K562 (cell line): ENCODE results near the gene TMEM43. TPM values are rescaled to one million over a fixed set of nuclear protein-coding genes. Genes with fewer than 3 reads are reported as not detected.

Experiments
- BDP1 ChIP-seq: IDR thresholded peaks from 3 replicates; pipeline ENCODE4 v1.6.1; 2011; ENCODE audit not compliant: insufficient read length, insufficient read depth
- BRD4 ChIP-seq: fragments of 200-600 bp; sonication (generic); IDR thresholded peaks from 2 replicates; pipeline ENCODE4 v1.6.1; 2017; ENCODE audit warnings: inconsistent platforms
- CBX8 ChIP-seq: fragments of 200-600 bp; sonication (generic); IDR thresholded peaks from 2 replicates; pipeline ENCODE4 v1.6.1; 2012; ENCODE audit warnings: borderline replicate concordance, mixed run types, low read depth, mild to moderate bottlenecking, moderate library complexity, mixed read lengths, low read length, control low read depth, inconsistent platforms; ENCODE audit not compliant: poor library complexity, severe bottlenecking; ENCODE audit errors: extremely low read depth
- CREM ChIP-seq: IDR thresholded peaks from 2 replicates; pipeline ENCODE4 v1.6.1; 2014; ENCODE audit warnings: antibody characterized with exemption, low read depth
- EGR1 ChIP-seq: fragments of 450-650 bp; conservative IDR thresholded peaks from 2 replicates; pipeline ENCODE4 v1.6.1; 2017; ENCODE audit warnings: mild to moderate bottlenecking
- ETS2 ChIP-seq: IDR thresholded peaks from 2 replicates; pipeline ENCODE4 v1.6.1; 2016; ENCODE audit warnings: borderline replicate concordance, missing genetic modification characterization, mild to moderate bottlenecking, moderate library complexity, missing compliant biosample characterization; ENCODE audit not compliant: poor library complexity, severe bottlenecking
- GTF2E2 ChIP-seq: fragments of 200-800 bp; sonication (Bioruptor generic); IDR thresholded peaks from 2 replicates; pipeline ENCODE4 v1.6.1; 2016; ENCODE audit warnings: missing genetic modification characterization, missing compliant biosample characterization
- IRF2 ChIP-seq: sonication (generic); formaldehyde crosslinking; IDR thresholded peaks from 2 replicates; pipeline ENCODE4 v1.8.1; 2022; ENCODE audit warnings: mild to moderate bottlenecking, missing genetic modification reagents
- MYC ChIP-seq, 2 experiments: fragments of 250-450 bp in 1 of 2; sonication (Bioruptor Pico) in 1 of 2; IDR thresholded peaks; 2 replicates each; pipeline versions ENCODE4 v1.5.1 to v1.6.1; 2012 to 2021; ENCODE audit warnings: low read depth in 2 of 2, borderline replicate concordance in 1 of 2, improper control_type of control experiment in 1 of 2, low read length in 1 of 2, mild to moderate bottlenecking in 1 of 2, moderate library complexity in 1 of 2
- NCOA2 ChIP-seq, 2 experiments: fragments of 450-650 bp; IDR thresholded peaks; 2 replicates each; pipeline ENCODE4 v1.6.1; 2018; ENCODE audit warnings: mild to moderate bottlenecking in 2 of 2, moderate library complexity in 1 of 2; ENCODE audit not compliant: partially characterized antibody in 2 of 2
- POLR3A ChIP-seq: IDR thresholded peaks from 2 replicates; pipeline ENCODE4 v1.6.1; 2011; ENCODE audit warnings: borderline replicate concordance, mild to moderate bottlenecking, moderate library complexity; ENCODE audit not compliant: insufficient read length, insufficient read depth; ENCODE audit errors: extremely low read depth
- PPARD ChIP-seq: fragments of 250-450 bp; sonication (Bioruptor Pico); IDR thresholded peaks from 2 replicates; pipeline ENCODE4 v1.8.0; 2022; ENCODE audit warnings: inconsistent platforms, mild to moderate bottlenecking, moderate library complexity
- RB1 ChIP-seq: fragments of 450-650 bp; IDR thresholded peaks from 2 replicates; pipeline ENCODE4 v1.6.1; 2017; ENCODE audit warnings: low read depth, mild to moderate bottlenecking
- SIN3A ChIP-seq, 2 experiments: fragments of 150-350 bp in 1 of 2; IDR thresholded peaks; 2 replicates each; pipeline ENCODE4 v1.6.1; 2011 to 2016; ENCODE audit warnings: borderline replicate concordance in 2 of 2, low read depth in 2 of 2, low read length in 2 of 2, mild to moderate bottlenecking in 2 of 2, moderate library complexity in 2 of 2; ENCODE audit not compliant: control insufficient read depth in 1 of 2
- STAT5B ChIP-seq: fragments of 250-450 bp; sonication (Bioruptor Pico); IDR thresholded peaks from 2 replicates; pipeline ENCODE4 v1.8.0; 2021; ENCODE audit warnings: mild to moderate bottlenecking, inconsistent platforms
- TAL1 ChIP-seq: fragments of 450-650 bp; IDR thresholded peaks from 2 replicates; pipeline ENCODE4 v1.6.1; 2016; ENCODE audit warnings: mild to moderate bottlenecking
- TCF3 ChIP-seq: sonication (generic); formaldehyde crosslinking; IDR thresholded peaks from 2 replicates; pipeline ENCODE4 v1.4.0; 2020; ENCODE audit warnings: mild to moderate bottlenecking, missing genetic modification reagents
- XRCC5 ChIP-seq: fragments of 200-400 bp; formaldehyde crosslinking; IDR thresholded peaks from 2 replicates; pipeline ENCODE4 v1.6.1; 2017; ENCODE audit warnings: low read depth, mild to moderate bottlenecking, low read length
- ZNF143 ChIP-seq: sonication (generic); formaldehyde crosslinking; IDR thresholded peaks from 2 replicates; pipeline ENCODE4 v1.9.0; 2022; ENCODE audit warnings: mild to moderate bottlenecking, missing genetic modification reagents
- ZNF316 ChIP-seq: fragments of 450-650 bp; IDR thresholded peaks from 2 replicates; pipeline ENCODE4 v1.6.1; 2016
- polyA plus RNA-seq, 8 experiments: library from polyadenylated mRNA; depleted of rRNA in 4 of 8; stranded (reverse) in 5 of 8; unstranded in 3 of 8; fragments of >200 nt; fragmentation: Nextera tagmentation in 2 of 8; fragmentation: Illumina TruSeq in 1 of 8; extraction: Ambion mirVana in 2 of 8; extraction: Trizol in 1 of 8; gene quantifications; 2 replicates each; pipeline versions ENCODE4 v1.2.1 to v1.2.3, GENCODE V29; 2011 to 2014; ENCODE audit warnings: inconsistent platforms in 1 of 8, missing spikeins in 1 of 8
- total RNA-seq, 7 experiments: library from RNA; depleted of rRNA in 6 of 7; stranded (reverse); fragments of >200 nt in 6 of 7; fragmentation: Illumina TruSeq in 2 of 7; extraction: Trizol in 2 of 7; gene quantifications; 2 replicates each; pipeline versions ENCODE4 v1.2.1 to v1.2.3, GENCODE V29; 2011 to 2021; ENCODE audit warnings: low replicate concordance in 1 of 7
- TF ChIP-seq, protein P1 (sequence below), 3 experiments: IDR thresholded peaks in 2 of 3; conservative IDR thresholded peaks in 1 of 3; 2 replicates each; pipeline ENCODE4 v1.5.1; 2011 to 2012; ENCODE audit warnings: low read length in 3 of 3, mild to moderate bottlenecking in 3 of 3, control low read depth in 2 of 3, improper control_type of control experiment in 1 of 3, inconsistent platforms in 1 of 3, low read depth in 1 of 3, mixed read lengths in 1 of 3, moderate library complexity in 1 of 3; ENCODE audit not compliant: insufficient read depth in 2 of 3
- TF ChIP-seq, protein P2 (sequence below): fragments of 250-450 bp; sonication (Bioruptor Pico); IDR thresholded peaks from 2 replicates; pipeline ENCODE4 v1.6.1; 2021; ENCODE audit warnings: mild to moderate bottlenecking
- TF ChIP-seq, protein P3 (sequence below): fragments of 450-650 bp; formaldehyde crosslinking; conservative IDR thresholded peaks from 2 replicates; pipeline ENCODE4 v1.4.0; 2022; ENCODE audit warnings: mild to moderate bottlenecking, missing genetic modification characterization

Gene TMEM43
- total and polyA plus RNA-seq, 9 of the 15 experiments (the other 6 are each of a cell fraction or from before 2014, with no cell fraction given): 16.7 to 46.1 (median 35.7) TPM

DNA sequence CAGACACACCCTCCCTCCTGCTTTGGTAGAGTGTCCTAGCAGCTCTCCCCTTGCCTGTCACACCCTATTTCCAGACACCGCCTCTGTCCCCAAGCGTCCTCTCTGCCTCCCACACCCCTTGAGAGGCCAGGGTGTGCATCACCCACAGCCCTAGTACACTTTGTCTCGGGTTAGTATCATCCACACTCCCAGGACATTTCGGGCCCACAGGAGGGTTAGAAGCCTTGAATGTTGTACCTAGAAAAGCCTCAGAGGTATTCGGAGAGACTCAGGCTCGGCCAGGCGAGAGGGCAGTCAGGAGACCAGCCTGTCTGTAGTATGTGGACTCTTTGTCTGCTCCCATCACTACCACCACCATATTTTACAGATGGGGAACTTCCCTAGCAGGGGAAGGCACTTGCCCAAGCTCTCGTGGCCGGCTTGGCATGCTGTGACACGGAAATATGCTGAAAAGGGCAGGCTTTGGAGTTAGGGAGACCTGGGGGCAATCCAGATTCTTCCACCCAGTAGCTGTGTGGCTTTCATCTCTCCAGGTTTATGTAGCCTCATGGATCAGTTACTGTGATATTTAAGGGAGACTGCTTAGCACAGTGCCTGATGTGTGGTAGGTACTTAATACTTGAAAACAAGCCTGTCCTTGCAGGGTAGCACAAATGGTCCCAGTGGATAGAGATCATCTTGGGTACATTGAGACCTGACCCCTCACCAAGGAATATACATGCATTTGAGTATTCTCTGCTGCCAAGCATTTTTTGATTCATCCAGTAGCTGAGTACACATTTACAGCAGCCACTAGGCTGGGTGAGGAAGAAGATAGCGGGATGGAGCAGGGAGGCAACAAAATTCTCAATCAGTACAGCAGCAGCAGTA, 1.4 kb downstream of the TMEM43 start (continued):
- TF ChIP-seq, protein P1, sequence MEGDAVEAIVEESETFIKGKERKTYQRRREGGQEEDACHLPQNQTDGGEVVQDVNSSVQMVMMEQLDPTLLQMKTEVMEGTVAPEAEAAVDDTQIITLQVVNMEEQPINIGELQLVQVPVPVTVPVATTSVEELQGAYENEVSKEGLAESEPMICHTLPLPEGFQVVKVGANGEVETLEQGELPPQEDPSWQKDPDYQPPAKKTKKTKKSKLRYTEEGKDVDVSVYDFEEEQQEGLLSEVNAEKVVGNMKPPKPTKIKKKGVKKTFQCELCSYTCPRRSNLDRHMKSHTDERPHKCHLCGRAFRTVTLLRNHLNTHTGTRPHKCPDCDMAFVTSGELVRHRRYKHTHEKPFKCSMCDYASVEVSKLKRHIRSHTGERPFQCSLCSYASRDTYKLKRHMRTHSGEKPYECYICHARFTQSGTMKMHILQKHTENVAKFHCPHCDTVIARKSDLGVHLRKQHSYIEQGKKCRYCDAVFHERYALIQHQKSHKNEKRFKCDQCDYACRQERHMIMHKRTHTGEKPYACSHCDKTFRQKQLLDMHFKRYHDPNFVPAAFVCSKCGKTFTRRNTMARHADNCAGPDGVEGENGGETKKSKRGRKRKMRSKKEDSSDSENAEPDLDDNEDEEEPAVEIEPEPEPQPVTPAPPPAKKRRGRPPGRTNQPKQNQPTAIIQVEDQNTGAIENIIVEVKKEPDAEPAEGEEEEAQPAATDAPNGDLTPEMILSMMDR (IDR thresholded peaks at IDR 0.05 in 2 of 3, conservative IDR thresholded peaks at IDR 0.05 in 1 of 3; ENCODE audit: insufficient read depth in 2 of 3, low read depth in 1 of 3, low read length in 3 of 3): 0 out of 6 replicates have a peak, but pooled peaks of 1 of the 3 experiments have one; percentile 0
- no peak for TF ChIP-seq BDP1
- TF ChIP-seq, protein P2, sequence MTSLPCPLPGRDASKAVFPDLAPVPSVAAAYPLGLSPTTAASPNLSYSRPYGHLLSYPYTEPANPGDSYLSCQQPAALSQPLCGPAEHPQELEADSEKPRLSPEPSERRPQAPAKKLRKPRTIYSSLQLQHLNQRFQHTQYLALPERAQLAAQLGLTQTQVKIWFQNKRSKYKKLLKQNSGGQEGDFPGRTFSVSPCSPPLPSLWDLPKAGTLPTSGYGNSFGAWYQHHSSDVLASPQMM (CRISPR knock-in tag): no peak
- TF ChIP-seq, protein P3, sequence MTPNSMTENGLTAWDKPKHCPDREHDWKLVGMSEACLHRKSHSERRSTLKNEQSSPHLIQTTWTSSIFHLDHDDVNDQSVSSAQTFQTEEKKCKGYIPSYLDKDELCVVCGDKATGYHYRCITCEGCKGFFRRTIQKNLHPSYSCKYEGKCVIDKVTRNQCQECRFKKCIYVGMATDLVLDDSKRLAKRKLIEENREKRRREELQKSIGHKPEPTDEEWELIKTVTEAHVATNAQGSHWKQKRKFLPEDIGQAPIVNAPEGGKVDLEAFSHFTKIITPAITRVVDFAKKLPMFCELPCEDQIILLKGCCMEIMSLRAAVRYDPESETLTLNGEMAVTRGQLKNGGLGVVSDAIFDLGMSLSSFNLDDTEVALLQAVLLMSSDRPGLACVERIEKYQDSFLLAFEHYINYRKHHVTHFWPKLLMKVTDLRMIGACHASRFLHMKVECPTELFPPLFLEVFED: no peak
- no peak for TF ChIP-seq CBX8
- no peak for TF ChIP-seq CREM
- TF ChIP-seq TAL1: no peak
- TF ChIP-seq ETS2: no peak
- no peak for TF ChIP-seq POLR3A
- no peak for TF ChIP-seq ZNF143 (CRISPR knock-in tag)
- TF ChIP-seq RB1: no peak
- 0 out of 4 replicates have a peak, but pooled peaks of 1 of the 2 experiments have one; percentile 52 for TF ChIP-seq SIN3A (IDR thresholded peaks at IDR 0.05; ENCODE audit: borderline replicate concordance in 2 of 2, control insufficient read depth in 1 of 2, low read depth in 2 of 2, low read length in 2 of 2)
- no peak for TF ChIP-seq XRCC5
- TF ChIP-seq BRD4: no peak
- no peak for TF ChIP-seq IRF2 (CRISPR knock-in tag)
- no peak for TF ChIP-seq MYC (IDR thresholded peaks at IDR 0.05; ENCODE audit: low read depth, low read length)
- TF ChIP-seq MYC (CRISPR knock-in tag; IDR thresholded peaks at IDR 0.05; ENCODE audit: borderline replicate concordance, low read depth): no peak
- no peak for TF ChIP-seq TCF3
- TF ChIP-seq STAT5B (CRISPR knock-in tag): no peak
- TF ChIP-seq EGR1: peak; percentile 31; the same call in 1 of the 2 replicates
- 0 out of 2 replicates have a peak, but pooled peaks have one; percentile 8 for TF ChIP-seq GTF2E2 (tag)
- TF ChIP-seq ZNF316: no peak
- no peak for TF ChIP-seq NCOA2 (IDR thresholded peaks at IDR 0.05; ENCODE audit: partially characterized antibody in 2 of 2)
- TF ChIP-seq PPARD (CRISPR knock-in tag): no peak
